Ovary (tissue), 9 donors: Measurements from ENCODE around the gene RCE1. TPM values are rescaled to one million over a fixed set of nuclear protein-coding genes. Genes with fewer than 3 reads are reported as not detected.

Source experiments
- DNase-seq, 5 donors: peaks; one replicate each; pipeline ENCODE4 v3.0.0-alpha.2; 2019 to 2020
- H3K27ac ChIP-seq, 2 donors: fragments of 200-600 bp; one replicate each; pipeline versions ENCODE4 v1.5.1 to v1.8.0; 2019 to 2022
- H3K27me3 ChIP-seq: fragments of 200-600 bp; one replicate; pipeline ENCODE4 v1.8.0; 2022
- H3K36me3 ChIP-seq: fragments of 200-600 bp; sonication (generic); one replicate; pipeline ENCODE4 v1.5.1; 2019
- H3K4me1 ChIP-seq: one replicate; pipeline ENCODE4 v1.8.1; 2013; ENCODE audit warnings: mild to moderate bottlenecking, moderate library complexity; ENCODE audit not compliant: insufficient read depth
- H3K4me3 ChIP-seq: fragments of 200-600 bp; sonication (generic); one replicate; pipeline ENCODE4 v1.5.1; 2017
- H3K9me3 ChIP-seq, 2 donors: fragments of 200-600 bp in 1 of 2; sonication (generic) in 1 of 2; one replicate each; pipeline versions ENCODE4 v1.5.1 to v1.8.1; 2013 to 2019; ENCODE audit warnings: mild to moderate bottlenecking in 1 of 2, moderate library complexity in 1 of 2
- CTCF ChIP-seq, 3 donors: fragments of 450-650 bp in 2 of 3; fragments of 200-600 bp in 1 of 3; IDR thresholded peaks; one replicate each; pipeline versions ENCODE4 v1.5.1 to v1.8.0; 2016 to 2022; ENCODE audit warnings: antibody characterized with exemption in 3 of 3, mild to moderate bottlenecking in 1 of 3
- EP300 ChIP-seq: sonication (generic); formaldehyde crosslinking; IDR thresholded peaks from one replicate; pipeline ENCODE4 v1.6.1; 2017; ENCODE audit warnings: antibody characterized with exemption
- POLR2A ChIP-seq: fragments of 450-650 bp; IDR thresholded peaks from one replicate; pipeline ENCODE4 v1.6.1; 2017; ENCODE audit warnings: antibody characterized with exemption, mild to moderate bottlenecking, moderate library complexity
- WGBS, 3 donors: extraction: QIAGEN DNeasy Blood & Tissue Kit in 1 of 3; methylation state at CpG; one replicate each; pipeline versions ENCODE4 v1.1.5 to v1.1.7; 2013 to 2017; 5-methylcytosine and 5-hydroxymethylcytosine counted together
- intact Hi-C, 4 donors: fragments of 100-400 bp; cut with DNase I; formaldehyde crosslinking; loops; one replicate each; pipeline versions ENCODE4 v1.11.0 to v1.15.1; 2022 to 2023
- polyA plus RNA-seq, 2 donors: library from polyadenylated mRNA; stranded (reverse); fragments of 200-250 nt in 1 of 2; fragments of 350-450 nt in 1 of 2; fragmentation: Illumina TruSeq in 1 of 2; extraction: RNeasy Lipid Tissue Mini Kit (QIAGEN cat#74804) in 1 of 2; gene quantifications; one replicate each; pipeline ENCODE4 v1.2.3, GENCODE V29; 2013 to 2014
- total RNA-seq, 7 donors: library from RNA; depleted of rRNA in 2 of 7; stranded (reverse); fragments of >200 nt in 2 of 7; fragmentation: NEBNext Ultra II Directional in 3 of 7; extraction: Animal tissue kit (Norgen Biotek cat#: 25700) in 3 of 7; gene quantifications; one replicate each; pipeline versions ENCODE4 v1.1.0 to v1.2.4, GENCODE V29; 2016 to 2023
- donor health status: DM: no; HTN: no; CAD: no; lungs with moderate emphysema.
- donor health status: DM: no; HTN: no; CAD: no.
- donor health status: Bipolar disorder and iron deficiency.
- donor health status: DM: yes; HTN: yes; CAD: no.
- donor health status: DM: no; HTN: no; CAD: no.
- donor health status: DM: yes; HTN: yes; CAD: no.

Gene RCE1
- total and polyA plus RNA-seq, 9 donors: 7.0 to 31.1 (median 17.2) TPM

- Histone ChIP-seq H3K4me3 (no peak overlapping the region), H3K9me3 (no peaks in the 10 kb centered on the region), H3K27ac (no peak overlapping the region), H3K27me3 (no peaks in the 10 kb centered on the region), H3K36me3 (no peaks in the 10 kb centered on the region), H3K4me1 (no peaks in the 10 kb centered on the region)
- TF ChIP-seq POLR2A: no peak
- 18 to 40% (median 22%) methylated on average over 7 of the region's 7 CpGs for WGBS, 3 donors
- DNase-seq: no peak
- intact Hi-C loops: no loop called here
Measured at GRCh38 chr11:66866511-66866986, 23.3 kb downstream of the RCE1 start.

- TF ChIP-seq EP300 (no peak), POLR2A (no peak), CTCF (IDR thresholded peaks at IDR 0.05) (no peak)
- Histone ChIP-seq H3K4me3 (no peak overlapping the region), H3K27me3 (no peaks in the 10 kb centered on the region), H3K36me3 (no peaks in the 10 kb centered on the region), H3K27ac (no peak overlapping the region), H3K4me1 (no peaks in the 10 kb centered on the region), H3K9me3 (no peaks in the 10 kb centered on the region)
- 82 to 84% (median 83%) methylated on average over 12 to 14 of the region's 14 CpGs for WGBS, 3 donors
- intact Hi-C loops: no loop called here
- no peak for DNase-seq
Measured at GRCh38 chr11:66867425-66868040, 24.3 kb downstream of the RCE1 start.

- Histone ChIP-seq H3K27ac (no peak overlapping the region), H3K4me3 (no peak overlapping the region), H3K9me3 (no peaks in the 10 kb centered on the region), H3K27me3 (no peaks in the 10 kb centered on the region), H3K4me1 (no peaks in the 10 kb centered on the region), H3K36me3 (no peaks in the 10 kb centered on the region)
- WGBS, 3 donors: 94 to 96% (median 95%) methylated on average over 13 of the region's 13 CpGs
- no peak for DNase-seq
- TF ChIP-seq POLR2A: no peak
- no peak for TF ChIP-seq CTCF (IDR thresholded peaks at IDR 0.05)
- TF ChIP-seq EP300: no peak
- intact Hi-C loops: no loop called here
Measured at GRCh38 chr11:66868082-66868725, 25.0 kb downstream of the RCE1 start.

- no peaks in the 10 kb centered on the region for H3K27me3 ChIP-seq
- no peak overlapping the region for H3K27ac ChIP-seq
- DNase-seq: no peak
- H3K36me3 ChIP-seq: no peaks in the 10 kb centered on the region
- WGBS, 3 donors: 80 to 82% (median 82%) methylated on average over 27 of the region's 27 CpGs
- no peak overlapping the region for H3K4me3 ChIP-seq
- TF ChIP-seq EP300 (no peak), CTCF (IDR thresholded peaks at IDR 0.05) (no peak), POLR2A (no peak)
- no peaks in the 10 kb centered on the region for H3K4me1 ChIP-seq
- intact Hi-C loops: no loop called here
- H3K9me3 ChIP-seq: no peaks in the 10 kb centered on the region
Measured at GRCh38 chr11:66868726-66869566, 25.7 kb downstream of the RCE1 start.
